NCI-H526 (cell line): ENCODE measurements around the gene CPSF2.

Source experiments
- DNase-seq, 2 experiments: peaks; one replicate each; lab custom pipeline; 2025; lab: John Stamatoyannopoulos, UW

Gene CPSF2

DNA sequence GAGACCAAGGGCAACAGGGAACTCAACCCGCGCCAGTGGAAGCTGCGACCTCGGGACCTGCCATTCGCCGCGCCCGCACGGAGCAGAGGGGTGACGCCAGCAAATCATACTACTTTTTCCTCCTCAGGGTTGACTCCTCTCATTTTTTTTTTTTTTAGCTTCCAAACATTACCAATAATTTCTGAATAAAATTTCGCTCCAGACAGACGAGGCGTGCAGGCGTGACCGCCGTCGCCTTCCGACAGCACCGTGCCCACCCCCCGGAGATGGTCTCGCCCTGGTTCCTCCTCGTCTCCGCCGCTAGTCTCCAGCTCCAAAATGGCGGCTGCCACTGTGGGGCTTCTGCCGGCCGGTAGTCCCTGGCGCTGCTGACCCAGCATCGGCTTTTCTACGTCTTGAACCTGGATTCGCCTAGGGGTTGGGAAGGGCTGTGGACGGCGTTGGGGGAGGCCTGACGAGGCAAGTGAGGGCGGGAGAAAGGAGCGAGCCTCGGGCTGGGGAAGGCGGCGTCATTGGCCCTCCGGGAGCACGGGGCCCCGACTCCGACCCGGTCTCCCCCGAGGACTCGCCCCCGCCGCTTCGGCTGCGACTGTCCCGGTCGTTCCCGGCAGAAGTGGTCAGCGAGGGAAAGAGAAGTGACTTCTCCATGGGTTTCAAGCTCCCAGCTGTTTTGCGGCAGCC is at the start of gene CPSF2, which contains the start of gene NDUFB1:
CPSF2 (plus strand) TSS at position 300 of the 681 bp plus-strand sequence. CDS start 9,016 bp downstream, outside the sequence.
NDUFB1 (minus strand) TSS at position 37 of the 681 bp plus-strand sequence. CDS start 4,069 bp downstream, outside the sequence.
- peak; percentile 58 to 90 for DNase-seq

- DNase-seq: no peak
Observed at GRCh38 chr14:92074555-92074954, 47.2 kb upstream of the CPSF2 start.

GRCh38 chr14:92088494-92088893 is 33.3 kb upstream of the CPSF2 start:
- no peak for DNase-seq

GRCh38 chr14:92093320-92093719 is 28.4 kb upstream of the CPSF2 start:
- DNase-seq: peak in 1 of 2 experiments; percentile 6

DNA sequence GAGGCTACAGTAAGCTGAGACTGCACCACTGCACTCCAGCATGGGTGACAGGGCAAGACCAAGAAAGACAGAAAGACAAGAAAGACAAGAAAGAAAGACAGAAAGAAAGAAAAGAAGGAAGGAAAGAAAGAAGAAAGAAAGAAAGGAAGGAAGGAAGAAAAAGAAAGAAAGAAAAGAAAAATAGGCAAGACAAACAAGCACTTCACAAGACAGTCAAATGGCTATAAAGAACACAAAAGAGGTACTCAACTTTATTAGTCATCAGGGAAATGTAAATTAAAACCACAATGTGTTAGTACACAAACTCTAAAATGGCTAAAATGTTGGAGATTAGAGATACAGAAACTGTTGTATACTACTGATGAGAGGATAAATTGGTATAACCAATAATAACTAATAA is 22.0 kb upstream of the CPSF2 start:
- DNase-seq: no peak

DNA sequence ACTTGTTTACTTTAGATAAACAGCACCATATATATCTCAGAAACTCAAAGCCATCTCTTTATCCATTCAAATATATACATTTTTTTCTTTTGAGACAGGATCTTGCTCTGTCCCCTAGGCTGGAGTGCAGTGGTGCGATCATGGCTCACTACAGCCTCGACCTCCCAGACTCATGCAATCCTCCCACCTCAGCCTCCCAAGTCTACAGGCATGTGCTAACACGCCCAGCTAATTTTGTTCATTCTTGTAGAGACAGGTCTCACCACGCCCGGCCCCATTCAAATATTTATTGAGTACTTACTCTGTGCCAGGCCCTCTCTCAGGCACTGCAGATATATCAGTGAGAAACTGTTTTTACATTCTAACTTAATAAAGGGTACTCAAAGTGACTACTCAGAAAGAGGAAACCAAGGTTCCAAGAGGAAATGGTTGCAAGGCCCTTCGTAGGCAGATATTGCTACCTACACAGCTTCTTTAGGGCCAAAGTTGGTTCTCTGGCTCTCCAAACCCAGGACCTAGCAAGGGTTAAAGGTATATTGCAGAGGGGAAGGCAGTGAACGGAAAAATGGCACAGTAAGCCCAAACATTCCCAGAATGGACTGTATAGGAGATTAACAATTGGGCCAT is 18.3 kb upstream of the CPSF2 start:
- DNase-seq: no peak

DNA sequence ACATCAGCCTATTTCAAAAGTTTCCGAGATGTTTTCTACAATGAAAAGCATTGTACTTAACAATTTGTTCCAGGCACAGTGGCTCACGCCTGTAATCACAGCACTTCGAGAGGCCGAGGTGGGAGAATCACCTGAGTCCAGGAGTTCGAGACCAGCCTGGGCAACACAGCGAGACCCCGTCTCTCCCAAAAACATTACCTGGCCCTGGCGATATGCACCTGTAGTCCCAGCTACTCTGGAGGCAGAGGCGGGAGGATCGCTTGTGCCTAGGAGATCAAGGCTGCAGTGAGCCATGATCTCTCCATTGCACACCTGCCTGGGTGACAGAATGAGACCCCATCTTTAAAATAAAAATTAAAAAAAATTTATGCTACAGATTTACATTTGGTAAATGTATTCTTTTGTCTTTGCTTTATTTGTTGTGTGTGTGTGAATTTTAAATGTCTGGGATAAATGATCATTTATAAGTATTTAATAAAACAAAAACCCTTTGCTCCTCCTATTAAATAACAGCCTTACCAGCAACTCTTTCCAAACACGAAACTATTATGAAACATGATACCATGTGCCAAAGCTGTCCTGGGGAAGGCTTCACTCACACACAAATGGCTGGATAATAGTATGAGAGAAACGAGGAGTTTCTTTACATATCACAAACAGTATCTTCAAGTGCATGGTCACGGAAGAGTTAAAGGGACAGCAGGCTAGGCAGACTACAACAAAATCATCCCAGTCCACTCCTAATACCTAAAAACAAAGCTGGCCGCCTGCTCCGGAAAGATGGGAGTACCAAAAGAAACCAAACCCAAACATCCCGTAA is 16.5 kb upstream of the CPSF2 start:
- no peak for DNase-seq

DNA sequence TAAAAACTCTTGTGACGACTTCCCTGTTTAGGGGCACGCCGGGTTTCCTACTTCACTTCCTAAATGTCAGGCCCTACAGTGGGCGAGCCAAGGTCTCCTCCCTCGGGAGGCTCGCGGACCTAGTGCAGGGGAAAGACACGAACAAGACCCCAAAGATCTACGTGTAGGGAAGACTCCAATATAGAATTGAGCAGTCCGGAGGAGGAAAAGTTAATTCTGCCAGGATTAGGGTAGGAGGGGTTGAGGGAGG is 16.0 kb upstream of the CPSF2 start:
- peak in 1 of 2 experiments; percentile 67 for DNase-seq

DNA sequence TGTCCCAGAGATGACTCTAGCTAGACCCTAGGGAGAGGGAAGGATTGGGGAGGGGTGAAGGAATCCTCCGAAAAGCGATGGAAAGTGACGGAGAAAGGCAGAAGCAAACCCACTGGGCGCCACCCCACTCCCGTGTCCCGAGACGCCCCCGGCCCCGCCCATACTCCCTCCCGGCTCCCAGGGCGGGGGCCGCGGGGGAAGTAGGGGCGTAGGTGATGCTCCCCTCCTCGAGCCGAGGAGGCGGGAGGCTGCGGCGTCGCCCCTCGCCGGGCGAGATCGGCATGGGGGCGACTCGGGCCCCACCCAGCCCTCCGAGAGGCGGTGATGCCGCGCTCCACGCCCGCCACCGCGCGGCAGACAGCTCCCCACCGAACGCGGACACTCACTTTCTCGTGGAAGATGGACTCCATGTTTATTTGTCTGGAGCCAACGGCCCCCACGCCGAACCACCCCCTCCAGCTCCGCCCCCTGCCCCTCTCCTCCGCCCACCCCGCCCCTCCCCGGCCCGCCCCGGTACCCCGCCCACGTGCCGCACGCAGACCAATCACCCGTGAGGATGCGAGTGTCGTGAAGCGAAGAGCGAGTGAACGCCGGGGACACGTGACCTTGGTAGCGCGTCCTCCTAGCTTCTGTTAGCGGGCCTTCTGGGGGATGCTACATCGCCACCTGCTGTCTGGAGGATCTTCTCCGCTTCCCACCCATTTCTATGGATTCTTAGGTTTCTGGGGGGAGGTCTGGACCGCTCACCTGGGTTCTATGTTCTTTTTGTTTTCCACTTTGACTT is 15.4 kb upstream of the CPSF2 start, which contains the start of gene ATXN3:
ATXN3 (minus strand) TSS at position 440 of the 784 bp plus-strand sequence; CDS start at position 410, 30 bp downstream.
- DNase-seq: peak; percentile 96 to 99

GRCh38 chr14:92108345-92109254 is 13.2 kb upstream of the CPSF2 start:
- peak; percentile 92 to 94 for DNase-seq

DNA sequence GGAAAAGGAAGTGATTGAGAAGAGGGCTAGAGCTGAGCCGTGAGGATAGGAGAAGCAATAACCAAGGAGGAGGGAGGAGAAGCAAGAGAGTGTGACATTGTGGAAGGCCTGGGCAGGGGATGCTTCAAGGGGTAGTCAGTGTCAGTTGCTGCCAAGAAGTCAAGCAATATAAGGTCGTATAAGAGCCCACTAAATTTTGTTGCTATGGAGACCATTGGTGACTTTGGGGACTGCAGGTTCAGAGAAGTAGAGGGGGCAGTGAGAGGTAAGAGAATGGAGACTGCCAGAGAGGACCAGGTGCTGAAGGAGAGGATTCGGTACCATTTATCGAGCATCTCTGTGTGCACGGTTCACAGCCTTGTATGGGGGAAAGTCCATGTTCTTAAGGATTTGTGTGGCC is 12.3 kb upstream of the CPSF2 start:
- DNase-seq: no peak

- DNase-seq: peak in 1 of 2 experiments; percentile 33
Observed at GRCh38 chr14:92121207-92121669, 531 bp upstream of the CPSF2 start.

GRCh38 chr14:92122351-92122677 is 545 bp downstream of the CPSF2 start:
- peak; percentile 45 to 69 for DNase-seq

DNA sequence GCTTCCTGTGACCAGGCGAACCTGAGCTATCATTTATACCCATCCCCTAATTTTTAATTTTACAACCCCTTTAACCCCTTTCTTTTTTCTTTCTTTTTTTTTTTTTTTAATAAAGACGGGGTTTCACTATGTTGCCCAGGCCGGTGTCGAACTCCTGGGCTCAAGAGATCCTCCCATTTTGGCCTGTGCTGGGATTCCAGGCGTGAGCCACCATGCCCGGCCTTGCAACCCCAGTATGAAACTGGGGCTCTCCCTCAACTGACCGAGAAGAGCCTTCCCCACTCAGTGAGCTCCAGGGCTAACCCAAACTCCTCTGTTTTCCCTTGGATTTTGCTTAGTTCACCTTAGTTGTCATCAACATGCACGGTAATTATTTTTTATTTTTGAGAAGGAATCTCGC is 992 bp downstream of the CPSF2 start:
- DNase-seq: no peak

DNA sequence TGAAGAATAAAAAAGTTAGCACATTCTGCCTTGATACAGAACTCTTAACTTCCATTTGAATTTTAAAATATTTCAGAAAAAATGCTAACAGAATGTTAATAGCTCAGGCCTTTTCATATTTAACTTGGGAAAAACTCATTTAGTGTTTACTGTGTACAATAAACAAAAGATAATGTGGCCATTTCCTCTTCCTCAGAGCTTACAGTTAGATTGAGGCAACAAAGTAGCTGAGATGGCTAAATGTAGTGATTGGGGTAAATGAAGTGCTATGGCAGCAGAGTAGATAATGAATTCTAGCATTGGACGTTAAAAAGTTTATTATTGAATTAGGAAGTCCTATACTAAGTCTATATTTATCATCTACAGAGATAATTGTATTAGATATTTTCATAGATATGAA is 12.7 kb downstream of the CPSF2 start:
- no peak for DNase-seq

- peak; percentile 55 to 74 for DNase-seq
Observed at GRCh38 chr14:92135269-92135668, 13.5 kb downstream of the CPSF2 start.

GRCh38 chr14:92143309-92143708 is 21.5 kb downstream of the CPSF2 start:
- DNase-seq: no peak

DNA sequence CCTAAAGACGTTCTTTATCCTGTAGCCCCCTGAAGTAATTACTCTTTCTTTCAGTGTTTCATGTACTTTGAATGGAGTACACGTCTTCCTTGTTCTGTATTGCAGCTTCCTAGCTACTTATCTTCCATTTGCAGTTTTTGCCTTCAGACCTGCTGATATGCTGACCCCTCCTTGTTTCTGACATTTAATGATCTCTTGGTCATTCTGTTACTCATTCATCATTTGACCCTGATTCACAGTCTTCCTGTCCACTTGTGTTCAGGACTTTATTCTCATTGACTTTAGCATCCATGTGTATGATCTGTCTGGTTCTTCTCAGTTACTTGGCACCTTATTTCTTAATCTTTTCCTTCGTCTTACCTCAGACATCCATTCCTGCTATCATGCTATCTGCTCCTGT is 22.2 kb downstream of the CPSF2 start:
- DNase-seq: no peak

DNA sequence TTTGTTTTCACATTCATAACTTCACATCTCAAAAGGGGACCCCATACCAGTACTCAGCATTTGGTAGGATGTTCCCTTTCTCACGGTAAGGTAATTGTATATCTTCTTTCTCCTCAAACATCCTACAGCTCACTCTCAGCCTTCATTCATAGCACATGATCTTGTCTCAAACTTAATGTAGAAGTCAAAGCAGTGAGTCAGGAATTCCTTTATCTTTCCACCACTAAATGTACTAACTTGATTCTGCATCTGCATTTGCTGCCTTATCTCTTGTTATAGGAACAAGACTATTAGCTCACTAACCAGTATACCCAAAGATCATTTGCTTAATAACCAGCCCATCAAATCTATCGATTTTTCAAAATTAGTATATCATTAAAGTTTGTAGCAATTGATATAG is 22.9 kb downstream of the CPSF2 start:
- no peak for DNase-seq

DNA sequence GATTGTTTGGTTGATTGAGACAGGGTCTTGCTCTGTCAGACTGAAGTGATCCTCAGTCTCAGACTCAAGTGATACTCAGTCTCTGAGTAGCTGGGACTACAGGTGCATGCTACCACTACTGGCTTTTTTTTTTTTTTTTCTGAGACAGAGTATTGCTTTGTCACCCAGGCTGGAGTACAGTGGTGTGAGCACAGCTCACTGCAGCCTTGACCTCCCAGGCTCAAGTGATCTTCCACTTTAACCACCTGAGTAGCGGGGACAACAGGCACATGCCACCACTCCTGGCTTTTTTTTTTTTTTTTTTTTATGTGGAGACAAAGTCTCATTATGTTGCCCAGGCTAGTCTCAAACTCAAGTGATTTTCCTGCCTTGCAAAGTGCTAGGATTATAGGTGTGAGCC is 31.8 kb downstream of the CPSF2 start:
- DNase-seq: no peak
